Measurements from ENCODE around the gene XRCC5. TPM values are rescaled to one million over a fixed set of nuclear protein-coding genes. Genes with fewer than 3 reads are reported as not detected.

XRCC5 gene
- total RNA-seq, 3 donors from 2014 or later = 169 to 207 (median 175) TPM

DNA sequence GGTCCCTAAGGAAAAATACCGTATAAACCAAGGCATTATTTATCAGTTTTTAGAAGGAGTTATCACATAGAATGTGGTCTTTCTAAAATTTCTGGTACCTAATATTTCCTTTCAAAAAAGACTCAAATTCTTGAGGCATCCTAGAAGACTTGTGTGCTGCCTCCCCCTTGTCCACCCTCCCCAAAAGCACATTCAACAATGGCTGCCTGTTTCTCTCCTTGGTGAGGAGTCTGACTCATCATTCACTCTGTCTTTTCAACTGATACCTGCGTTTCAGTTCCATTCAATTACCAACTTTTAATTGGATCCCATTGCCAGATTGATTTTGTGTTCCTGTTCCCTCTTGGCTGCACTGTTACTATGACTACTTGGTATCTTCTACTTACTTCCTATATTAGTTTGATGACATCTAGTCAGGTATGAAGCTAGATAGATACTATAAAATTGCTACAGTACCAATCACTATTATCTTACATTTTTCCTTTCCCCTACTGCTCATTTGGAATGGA lies 72.9 kb downstream of the XRCC5 start:
- H3K36me3 ChIP-seq (ENCODE audit: low read depth) = no peaks in the 10 kb centered on the region
- ATAC-seq (no peak), DNase-seq (no peak)
- H3K4me3 ChIP-seq = no peak overlapping the region
- intact Hi-C loops (cut with DNase I, micrococcal nuclease) = no loop called here
- no peaks in the 10 kb centered on the region for H3K9me3 ChIP-seq
- TF ChIP-seq, protein P1, sequence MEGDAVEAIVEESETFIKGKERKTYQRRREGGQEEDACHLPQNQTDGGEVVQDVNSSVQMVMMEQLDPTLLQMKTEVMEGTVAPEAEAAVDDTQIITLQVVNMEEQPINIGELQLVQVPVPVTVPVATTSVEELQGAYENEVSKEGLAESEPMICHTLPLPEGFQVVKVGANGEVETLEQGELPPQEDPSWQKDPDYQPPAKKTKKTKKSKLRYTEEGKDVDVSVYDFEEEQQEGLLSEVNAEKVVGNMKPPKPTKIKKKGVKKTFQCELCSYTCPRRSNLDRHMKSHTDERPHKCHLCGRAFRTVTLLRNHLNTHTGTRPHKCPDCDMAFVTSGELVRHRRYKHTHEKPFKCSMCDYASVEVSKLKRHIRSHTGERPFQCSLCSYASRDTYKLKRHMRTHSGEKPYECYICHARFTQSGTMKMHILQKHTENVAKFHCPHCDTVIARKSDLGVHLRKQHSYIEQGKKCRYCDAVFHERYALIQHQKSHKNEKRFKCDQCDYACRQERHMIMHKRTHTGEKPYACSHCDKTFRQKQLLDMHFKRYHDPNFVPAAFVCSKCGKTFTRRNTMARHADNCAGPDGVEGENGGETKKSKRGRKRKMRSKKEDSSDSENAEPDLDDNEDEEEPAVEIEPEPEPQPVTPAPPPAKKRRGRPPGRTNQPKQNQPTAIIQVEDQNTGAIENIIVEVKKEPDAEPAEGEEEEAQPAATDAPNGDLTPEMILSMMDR (IDR thresholded peaks at IDR 0.05) = no peak
- no peaks in the 10 kb centered on the region for H3K4me1 ChIP-seq (ENCODE audit: low read depth)

DNA sequence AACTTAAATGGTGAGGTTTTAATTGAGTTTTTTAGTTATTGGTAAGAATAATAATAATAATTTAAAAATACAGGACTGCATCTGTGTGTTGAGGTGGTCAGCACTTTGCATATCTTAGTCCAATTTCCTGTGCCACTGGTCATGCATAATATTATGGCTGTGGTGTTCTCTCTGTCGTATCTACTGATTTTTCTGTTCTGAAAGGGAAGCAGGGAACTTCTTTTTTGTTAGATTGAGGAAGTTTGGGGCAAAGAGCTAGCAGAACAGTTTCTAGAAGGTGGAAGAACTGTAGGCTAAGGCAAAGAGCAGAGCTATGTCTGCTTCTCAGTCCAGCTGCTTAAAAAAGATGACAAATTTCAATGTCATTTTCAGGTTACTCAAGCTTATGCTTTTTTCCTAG lies 74.3 kb downstream of the XRCC5 start:
- intact Hi-C loops (cut with DNase I, micrococcal nuclease) = no loop called here
- TF ChIP-seq, protein P1 (IDR thresholded peaks at IDR 0.05) = no peak
- Histone ChIP-seq H3K9me3 (no peaks in the 10 kb centered on the region), H3K4me1 (ENCODE audit: low read depth) (no peaks in the 10 kb centered on the region), H3K36me3 (ENCODE audit: low read depth) (no peaks in the 10 kb centered on the region), H3K4me3 (no peak overlapping the region)
- ATAC-seq (peak; percentile 33), DNase-seq (no peak)

DNA sequence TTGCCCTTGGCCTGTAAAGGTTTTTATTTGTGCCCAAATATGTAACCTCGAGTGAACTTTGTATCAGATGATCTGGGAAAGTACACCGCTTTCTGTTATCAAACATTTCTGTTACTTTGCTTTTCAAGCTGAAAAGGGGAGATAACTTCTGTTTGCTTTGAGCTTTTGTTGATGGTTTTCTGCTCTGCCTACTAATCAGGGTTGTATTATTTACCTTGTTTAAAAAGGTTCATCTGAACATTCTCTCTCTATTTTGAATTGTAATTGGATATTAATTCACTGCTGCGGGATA lies 79.4 kb downstream of the XRCC5 start:
- no peaks in the 10 kb centered on the region for H3K9me3 ChIP-seq
- TF ChIP-seq, protein P1 (IDR thresholded peaks at IDR 0.05) = no peak
- no peaks in the 10 kb centered on the region for H3K4me1 ChIP-seq (ENCODE audit: low read depth)
- no peaks in the 10 kb centered on the region for H3K36me3 ChIP-seq (ENCODE audit: low read depth)
- no peak for ATAC-seq
- no peak overlapping the region for H3K4me3 ChIP-seq
- no peak for DNase-seq
- intact Hi-C loops (cut with DNase I, micrococcal nuclease) = no loop called here

DNA sequence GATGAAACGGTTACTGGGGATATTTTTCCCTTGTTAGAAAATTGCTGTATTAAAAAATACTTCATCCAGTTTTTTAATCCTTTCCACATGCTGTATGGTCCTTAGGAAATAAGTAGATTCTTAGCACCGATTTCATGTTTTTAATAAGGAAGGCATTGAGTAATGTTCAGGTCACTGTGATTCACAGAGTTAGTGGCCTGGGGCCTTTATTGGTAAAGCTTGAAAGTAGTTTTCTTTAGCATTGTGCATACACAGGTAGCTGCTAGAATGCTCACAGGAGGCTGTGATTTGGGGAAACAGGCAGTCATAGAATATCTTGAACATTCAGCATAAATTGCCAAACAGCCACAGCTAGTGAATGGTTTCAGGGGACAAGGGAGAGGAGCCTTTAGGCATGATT lies 79.8 kb downstream of the XRCC5 start:
- ATAC-seq (no peak), DNase-seq (no peak)
- intact Hi-C loops (cut with DNase I, micrococcal nuclease) = no loop called here
- H3K9me3 ChIP-seq = no peaks in the 10 kb centered on the region
- no peaks in the 10 kb centered on the region for H3K36me3 ChIP-seq (ENCODE audit: low read depth)
- no peaks in the 10 kb centered on the region for H3K4me1 ChIP-seq (ENCODE audit: low read depth)
- no peak overlapping the region for H3K4me3 ChIP-seq
- TF ChIP-seq, protein P1 (IDR thresholded peaks at IDR 0.05) = no peak

DNA sequence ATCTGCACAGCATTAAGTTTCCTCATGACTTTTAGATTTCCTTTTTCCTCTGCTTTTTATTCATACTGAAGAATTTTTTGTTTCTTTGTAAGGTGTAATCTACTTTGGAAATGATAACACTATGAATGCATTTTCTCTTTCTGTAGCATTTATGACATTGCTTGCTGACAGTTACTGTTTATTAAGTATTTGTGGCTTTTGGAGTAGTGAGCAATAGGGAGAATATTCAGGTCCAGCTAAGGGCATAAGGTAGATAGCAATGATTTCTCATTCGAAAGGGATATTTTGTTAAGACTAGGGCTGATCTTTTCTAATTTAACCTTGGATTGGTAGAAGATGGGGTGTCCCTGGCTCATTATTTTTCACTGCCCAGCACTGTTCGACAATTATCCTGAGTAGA lies 80.3 kb downstream of the XRCC5 start:
- Histone ChIP-seq H3K4me1 (ENCODE audit: low read depth) (no peaks in the 10 kb centered on the region), H3K36me3 (ENCODE audit: low read depth) (no peaks in the 10 kb centered on the region), H3K9me3 (no peaks in the 10 kb centered on the region), H3K4me3 (no peak overlapping the region)
- intact Hi-C loops (cut with DNase I, micrococcal nuclease) = no loop called here
- TF ChIP-seq, protein P1 (IDR thresholded peaks at IDR 0.05) = no peak
- ATAC-seq = no peak
- no peak for DNase-seq

DNA sequence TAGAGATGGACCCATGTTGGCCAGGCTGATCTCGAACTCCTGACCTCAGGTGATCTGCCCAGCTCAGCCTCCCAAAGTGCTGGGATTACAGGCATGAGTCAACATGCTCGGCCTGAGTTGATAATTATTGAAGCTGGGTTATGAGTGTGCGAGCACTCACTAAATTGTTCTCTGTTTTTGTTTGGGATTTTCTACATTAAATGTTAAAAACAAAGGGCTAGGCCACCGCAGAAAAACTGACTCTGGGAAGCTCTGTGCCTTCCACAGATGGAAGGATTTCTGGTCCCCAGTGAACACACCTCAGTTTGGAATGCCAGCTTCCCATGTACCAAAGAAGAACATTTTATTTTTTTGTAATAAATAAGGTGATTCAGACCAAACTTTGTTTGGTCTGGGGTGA lies 83.0 kb downstream of the XRCC5 start:
- TF ChIP-seq, protein P1 (IDR thresholded peaks at IDR 0.05) = no peak
- H3K9me3 ChIP-seq = no peaks in the 10 kb centered on the region
- ATAC-seq = no peak
- H3K4me3 ChIP-seq = no peak overlapping the region
- no peaks in the 10 kb centered on the region for H3K4me1 ChIP-seq (ENCODE audit: low read depth)
- H3K36me3 ChIP-seq (ENCODE audit: low read depth) = no peaks in the 10 kb centered on the region
- intact Hi-C loops (cut with DNase I, micrococcal nuclease) = no loop called here
- no peak for DNase-seq

Measured in mucosa of descending colon (tissue), 3 donors.